PC-9 (cell line): ENCODE results near the gene HTR1E. TPM values are rescaled to one million over a fixed set of nuclear protein-coding genes. Genes with fewer than 3 reads are reported as not detected.
A peak's percentile ranks its signal among the peaks of the same experiment; 100 is the strongest.

Source experiments
- BruUV-seq: library from RNA; stranded (reverse); fragments of 400-500 nt; replicated peaks from 2 replicates; lab custom pipeline; 2021; lab: Mats Ljungman, UMichigan
- CTCF ChIA-PET: fragments of 300-600 bp; sonication (Branson Sonifier 250); formaldehyde crosslinking; loops from one replicate; lab custom pipeline; 2022; ENCODE audit warnings: antibody characterized with exemption; lab: Charles Lee
- POLR2A ChIA-PET: fragments of 300-600 bp; sonication (Branson Sonifier 250); formaldehyde crosslinking; loops from one replicate; lab custom pipeline; 2022; ENCODE audit warnings: antibody characterized with exemption; ENCODE audit not compliant: unreplicated experiment; lab: Charles Lee
- DNase-seq, 2 experiments: peaks; one replicate each; pipeline versions ENCODE4 v3.0.0 to v3.0.0-alpha.2; 2015 to 2022; ENCODE audit warnings: mixed read lengths in 1 of 2
- H2AFZ ChIP-seq: fragments of 200-600 bp; sonication (generic); 2 replicates; pipeline ENCODE4 v1.8.1; 2017; ENCODE audit warnings: antibody characterized with exemption
- H3F3A ChIP-seq: fragments of 200-600 bp; sonication (generic); 2 replicates; pipeline ENCODE4 v1.8.1; 2017; ENCODE audit warnings: antibody characterized with exemption, mild to moderate bottlenecking, low read depth; ENCODE audit not compliant: insufficient read depth
- H3K27ac ChIP-seq: fragments of 200-600 bp; sonication (generic); 2 replicates; pipeline ENCODE4 v1.6.1; 2016; ENCODE audit warnings: mixed run types
- H3K27me3 ChIP-seq: fragments of 200-600 bp; sonication (generic); 2 replicates; pipeline ENCODE4 v1.6.1; 2016; ENCODE audit warnings: low read depth, mixed run types; ENCODE audit not compliant: insufficient read depth
- H3K36me3 ChIP-seq: fragments of 200-600 bp; sonication (generic); 2 replicates; pipeline ENCODE4 v1.6.1; 2016; ENCODE audit warnings: low read depth, mixed run types
- H3K4me1 ChIP-seq: fragments of 200-600 bp; sonication (generic); replicated peaks from 2 replicates; pipeline ENCODE4 v1.6.1; 2016; ENCODE audit warnings: mixed run types; ENCODE audit not compliant: insufficient read depth
- H3K4me2 ChIP-seq: fragments of 200-600 bp; sonication (generic); 2 replicates; pipeline ENCODE4 v1.6.1; 2017; ENCODE audit warnings: mixed run types
- H3K4me3 ChIP-seq: fragments of 200-600 bp; sonication (generic); 2 replicates; pipeline ENCODE4 v1.6.1; 2016; ENCODE audit warnings: mixed run types
- H3K79me2 ChIP-seq: fragments of 200-600 bp; sonication (generic); 2 replicates; pipeline ENCODE4 v1.6.1; 2017; ENCODE audit warnings: low read depth, mixed run types
- H3K9me2 ChIP-seq: fragments of 200-600 bp; sonication (generic); 2 replicates; pipeline ENCODE4 v1.8.1; 2017; ENCODE audit warnings: mild to moderate bottlenecking; ENCODE audit not compliant: insufficient read depth
- H3K9me3 ChIP-seq: fragments of 200-600 bp; sonication (generic); 2 replicates; pipeline ENCODE4 v1.8.1; 2016; ENCODE audit warnings: low read depth; ENCODE audit not compliant: insufficient read depth
- H4K20me1 ChIP-seq: fragments of 200-600 bp; sonication (generic); 2 replicates; pipeline ENCODE4 v1.8.1; 2017; ENCODE audit not compliant: insufficient read depth
- EZH2 ChIP-seq: fragments of 200-600 bp; sonication (generic); IDR thresholded peaks from 2 replicates; pipeline ENCODE4 v1.8.0; 2017; ENCODE audit warnings: antibody characterized with exemption, low read depth
- intact Hi-C: fragments of 100-400 bp; cut with micrococcal nuclease; formaldehyde crosslinking; loops from one replicate; pipeline ENCODE4 v1.10.0; 2022; ENCODE audit not compliant: unreplicated experiment
- total RNA-seq: library from RNA; stranded (reverse); gene quantifications from 2 replicates; pipeline ENCODE4 v1.2.3, GENCODE V29; 2021
- TF ChIP-seq, protein P1 (sequence below): fragments of 200-600 bp; sonication (generic); conservative IDR thresholded peaks from 2 replicates; pipeline ENCODE4 v1.6.1; 2017; ENCODE audit warnings: mixed run types, antibody characterized with exemption, mild to moderate bottlenecking, moderate library complexity

HTR1E gene
- total RNA-seq, 1 experiment from 2014 or later: not detected

GRCh38 chr6:86966271-86966670, 28.9 kb downstream of the HTR1E start:
- Histone ChIP-seq H3K4me1 (0 out of 2 replicates have a peak, but pooled peaks cover 5% of the 10 kb centered on the region), H3K27me3 (no peaks in the 10 kb centered on the region), H4K20me1 (no peaks in the 10 kb centered on the region), H3K4me2 (no peak overlapping the region), H3F3A (no peaks in the 10 kb centered on the region), H2AFZ (no peak overlapping the region), H3K36me3 (no peaks in the 10 kb centered on the region), H3K4me3 (no peak overlapping the region), H3K79me2 (no peaks in the 10 kb centered on the region), H3K9me2 (no peaks in the 10 kb centered on the region), H3K9me3 (no peaks in the 10 kb centered on the region), H3K27ac (no peak overlapping the region)
- intact Hi-C loops: no loop called here
- no TSS peak for BruUV-seq
- POLR2A ChIA-PET: no interaction called here
- TF ChIP-seq, protein P1, sequence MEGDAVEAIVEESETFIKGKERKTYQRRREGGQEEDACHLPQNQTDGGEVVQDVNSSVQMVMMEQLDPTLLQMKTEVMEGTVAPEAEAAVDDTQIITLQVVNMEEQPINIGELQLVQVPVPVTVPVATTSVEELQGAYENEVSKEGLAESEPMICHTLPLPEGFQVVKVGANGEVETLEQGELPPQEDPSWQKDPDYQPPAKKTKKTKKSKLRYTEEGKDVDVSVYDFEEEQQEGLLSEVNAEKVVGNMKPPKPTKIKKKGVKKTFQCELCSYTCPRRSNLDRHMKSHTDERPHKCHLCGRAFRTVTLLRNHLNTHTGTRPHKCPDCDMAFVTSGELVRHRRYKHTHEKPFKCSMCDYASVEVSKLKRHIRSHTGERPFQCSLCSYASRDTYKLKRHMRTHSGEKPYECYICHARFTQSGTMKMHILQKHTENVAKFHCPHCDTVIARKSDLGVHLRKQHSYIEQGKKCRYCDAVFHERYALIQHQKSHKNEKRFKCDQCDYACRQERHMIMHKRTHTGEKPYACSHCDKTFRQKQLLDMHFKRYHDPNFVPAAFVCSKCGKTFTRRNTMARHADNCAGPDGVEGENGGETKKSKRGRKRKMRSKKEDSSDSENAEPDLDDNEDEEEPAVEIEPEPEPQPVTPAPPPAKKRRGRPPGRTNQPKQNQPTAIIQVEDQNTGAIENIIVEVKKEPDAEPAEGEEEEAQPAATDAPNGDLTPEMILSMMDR: no peak
- TF ChIP-seq EZH2: no peak
- CTCF ChIA-PET: no interaction called here
- DNase-seq: no peak

DNA sequence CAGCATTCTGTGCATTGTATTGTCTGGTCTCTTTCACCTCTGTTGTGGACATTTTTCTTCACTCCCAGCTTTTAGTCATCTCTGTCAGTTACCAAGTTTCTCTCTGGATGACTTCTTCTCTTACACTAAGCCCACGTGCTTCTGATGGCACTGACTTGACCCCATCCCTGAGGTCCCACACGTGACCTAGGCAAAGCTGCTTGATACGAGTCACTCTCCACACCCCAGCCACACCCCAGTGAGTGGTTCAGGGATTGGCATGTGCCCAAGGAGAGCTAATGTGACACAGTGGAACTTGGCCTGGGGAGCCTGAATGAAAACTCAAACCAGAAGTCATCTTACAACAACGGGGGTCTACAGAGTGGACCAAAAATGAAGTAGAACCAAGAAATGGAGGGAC, 32.2 kb downstream of the HTR1E start:
- no peaks in the 10 kb centered on the region for H3F3A ChIP-seq
- H3K36me3 ChIP-seq: no peaks in the 10 kb centered on the region
- no peak overlapping the region for H2AFZ ChIP-seq
- TF ChIP-seq EZH2: no peak
- TF ChIP-seq, protein P1: no peak
- no peak overlapping the region for H3K27ac ChIP-seq
- 0 out of 2 replicates have a peak, but pooled peaks cover 5% of the 10 kb centered on the region for H3K4me1 ChIP-seq
- no peaks in the 10 kb centered on the region for H3K9me2 ChIP-seq
- H3K79me2 ChIP-seq: no peaks in the 10 kb centered on the region
- H3K4me2 ChIP-seq: no peak overlapping the region
- H3K4me3 ChIP-seq: no peak overlapping the region
- ChIA-PET POLR2A (no interaction called here), CTCF (no interaction called here)
- H4K20me1 ChIP-seq: no peaks in the 10 kb centered on the region
- H3K9me3 ChIP-seq: no peaks in the 10 kb centered on the region
- DNase-seq: peak; percentile 3 to 34
- intact Hi-C loops: no loop called here
- no peaks in the 10 kb centered on the region for H3K27me3 ChIP-seq
- BruUV-seq: no TSS peak

- Histone ChIP-seq H3K9me3 (no peaks in the 10 kb centered on the region), H3K79me2 (no peaks in the 10 kb centered on the region), H3K9me2 (no peaks in the 10 kb centered on the region), H3K36me3 (no peaks in the 10 kb centered on the region), H3K4me2 (no peak overlapping the region), H4K20me1 (no peaks in the 10 kb centered on the region), H3K4me3 (no peak overlapping the region), H3F3A (no peaks in the 10 kb centered on the region), H3K27me3 (no peaks in the 10 kb centered on the region), H3K27ac (no peak overlapping the region), H3K4me1 (0 out of 2 replicates have a peak, but pooled peaks cover 5% of the 10 kb centered on the region), H2AFZ (no peak overlapping the region)
- BruUV-seq: no TSS peak
- intact Hi-C loops: no loop called here
- CTCF ChIA-PET: no interaction called here
- POLR2A ChIA-PET: no interaction called here
- DNase-seq: no peak
- TF ChIP-seq EZH2: no peak
- TF ChIP-seq, protein P1: no peak
Measured at GRCh38 chr6:86973088-86973487, 35.8 kb downstream of the HTR1E start.
